SKM-1 treated with dmso at 0.1 percent for 144 hours (cell line): ENCODE results near the gene RABL6.
"Not testable (repeated sequence)": the region's sequence is repeated elsewhere in the genome, so short reads cannot be mapped to it uniquely, and the experiment has no call there.

ENCODE experiments used
- DNase-seq: peaks from one replicate; lab custom pipeline; 2025; ENCODE audit not compliant: unreplicated experiment; lab: John Stamatoyannopoulos, UW

Gene RABL6

DNA sequence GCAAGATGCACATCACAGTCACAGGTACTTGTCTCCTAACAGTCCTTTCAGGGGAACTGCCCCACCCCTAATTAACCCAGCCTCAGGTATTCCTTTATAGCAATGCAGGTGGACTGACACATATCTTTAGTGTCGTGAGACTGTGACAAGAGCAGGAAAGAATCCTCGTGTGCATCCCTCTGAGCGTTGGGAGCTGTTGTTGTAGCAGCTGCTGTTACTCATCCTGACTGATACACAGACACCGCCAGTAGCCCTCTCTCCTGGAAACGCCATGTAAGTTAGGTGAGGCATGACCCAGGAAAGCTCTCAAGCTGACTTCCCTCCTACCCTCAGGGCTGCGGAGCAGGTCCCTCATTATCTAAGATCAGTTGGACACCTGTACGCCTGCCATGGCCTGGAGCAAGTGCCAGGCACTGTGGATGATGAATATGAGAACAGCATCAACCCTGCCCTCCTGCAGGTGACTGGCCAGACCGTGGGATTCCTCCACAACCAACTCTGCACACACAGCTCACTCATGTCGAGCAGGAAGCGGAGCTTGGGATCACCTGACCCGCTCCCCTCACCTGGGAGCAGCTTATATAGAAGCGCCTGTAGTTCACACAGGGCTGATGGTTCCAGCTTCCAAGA, 33.2 kb upstream of the RABL6 start:
- no peak for DNase-seq

DNA sequence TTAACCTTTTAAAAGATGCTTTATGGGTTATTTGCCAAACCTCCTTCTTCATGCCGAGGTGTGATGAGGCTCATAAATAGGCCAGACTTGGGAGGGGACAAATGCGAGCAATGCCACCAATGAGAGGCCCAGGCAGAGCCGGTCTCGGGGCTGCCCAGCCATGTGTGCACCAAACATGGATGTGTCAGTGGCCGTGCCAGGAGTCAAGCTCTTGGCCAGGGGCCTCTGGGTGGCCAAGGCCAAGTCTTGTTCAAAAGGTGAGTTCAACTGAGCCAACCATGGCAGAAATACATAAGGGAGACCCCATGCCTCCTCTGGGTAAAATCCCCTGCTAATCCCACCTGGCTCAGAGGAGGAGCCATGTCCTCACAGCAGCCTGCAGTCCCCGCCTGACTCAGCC, 32.6 kb upstream of the RABL6 start:
- DNase-seq: no peak

DNA sequence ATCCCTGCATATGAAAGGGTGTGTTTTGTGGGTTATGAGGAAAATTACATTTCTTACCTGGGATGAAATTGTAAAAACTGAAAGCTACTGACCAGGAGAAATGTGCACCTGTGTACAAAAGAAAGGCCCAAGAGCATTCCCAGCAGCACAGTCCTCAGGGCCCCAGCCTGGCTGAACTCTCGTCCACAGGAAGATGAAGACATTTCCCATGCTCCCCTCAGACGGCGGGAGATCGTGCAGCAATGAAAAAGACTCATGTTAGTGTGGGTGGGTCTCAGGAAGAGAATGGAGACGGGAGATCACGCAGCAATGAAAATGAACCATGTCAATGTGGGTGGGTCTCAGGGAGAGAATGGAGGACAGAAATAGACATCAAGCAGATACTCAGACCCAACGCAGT, 30.8 kb upstream of the RABL6 start:
- no peak for DNase-seq

DNA sequence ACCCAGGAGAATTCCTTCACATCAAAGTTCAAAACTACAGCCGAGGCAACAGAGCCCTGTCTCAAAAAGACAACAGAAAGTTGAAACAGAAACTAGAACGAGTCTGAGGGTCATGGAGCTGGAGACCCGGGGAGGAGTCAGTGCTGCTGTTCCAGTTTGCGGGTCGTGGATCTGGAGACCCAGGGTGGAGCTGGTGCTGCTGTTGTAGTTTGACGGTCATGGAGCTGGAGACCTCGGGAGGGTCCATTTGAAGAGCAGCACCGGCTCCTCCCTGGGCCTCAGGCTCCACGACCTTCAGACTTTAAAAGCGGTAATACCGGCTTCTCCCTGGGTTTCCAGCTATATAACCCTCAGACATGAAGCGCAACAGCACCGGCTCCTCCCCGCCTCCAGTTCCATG, 30.4 kb upstream of the RABL6 start:
- no peak for DNase-seq

DNA sequence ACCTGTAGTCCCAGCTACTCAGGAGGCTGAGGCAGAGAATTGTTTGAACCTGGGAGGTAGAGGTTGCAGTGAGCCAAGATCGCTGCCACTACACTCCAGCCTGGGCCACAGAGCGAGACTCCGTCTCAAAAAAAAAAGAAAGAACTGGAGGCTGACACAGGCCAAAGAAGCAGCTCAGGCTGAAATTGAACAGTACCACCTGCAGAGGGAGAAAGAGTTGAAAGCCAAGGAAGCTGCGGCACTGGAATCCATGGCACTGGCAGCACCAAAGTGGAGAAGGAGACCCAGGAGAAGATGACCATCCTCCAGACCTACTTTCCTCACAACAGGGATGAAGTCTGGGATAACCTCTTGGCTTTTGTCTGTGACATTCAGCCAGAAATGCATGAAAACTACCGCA, 27.9 kb upstream of the RABL6 start:
- DNase-seq: no peak

DNA sequence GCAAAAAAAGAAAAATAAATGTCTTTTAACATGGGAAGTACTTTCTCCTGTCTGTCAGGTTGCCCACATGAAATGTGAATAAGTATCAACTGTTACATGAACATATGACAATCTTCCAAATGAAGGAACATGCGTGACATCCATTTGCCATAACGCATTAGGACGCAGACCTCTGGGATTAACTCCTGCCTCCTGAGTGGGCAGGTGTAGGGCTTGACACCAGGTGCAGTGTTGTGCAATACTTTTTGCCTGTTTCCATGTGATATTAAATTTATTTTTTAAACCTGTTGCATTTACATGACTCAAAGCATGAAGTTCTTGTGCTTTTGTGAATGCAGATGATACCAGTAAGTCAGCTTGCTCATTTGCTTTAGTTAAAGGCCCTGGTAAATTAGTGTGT, 25.3 kb upstream of the RABL6 start:
- DNase-seq: no peak

DNA sequence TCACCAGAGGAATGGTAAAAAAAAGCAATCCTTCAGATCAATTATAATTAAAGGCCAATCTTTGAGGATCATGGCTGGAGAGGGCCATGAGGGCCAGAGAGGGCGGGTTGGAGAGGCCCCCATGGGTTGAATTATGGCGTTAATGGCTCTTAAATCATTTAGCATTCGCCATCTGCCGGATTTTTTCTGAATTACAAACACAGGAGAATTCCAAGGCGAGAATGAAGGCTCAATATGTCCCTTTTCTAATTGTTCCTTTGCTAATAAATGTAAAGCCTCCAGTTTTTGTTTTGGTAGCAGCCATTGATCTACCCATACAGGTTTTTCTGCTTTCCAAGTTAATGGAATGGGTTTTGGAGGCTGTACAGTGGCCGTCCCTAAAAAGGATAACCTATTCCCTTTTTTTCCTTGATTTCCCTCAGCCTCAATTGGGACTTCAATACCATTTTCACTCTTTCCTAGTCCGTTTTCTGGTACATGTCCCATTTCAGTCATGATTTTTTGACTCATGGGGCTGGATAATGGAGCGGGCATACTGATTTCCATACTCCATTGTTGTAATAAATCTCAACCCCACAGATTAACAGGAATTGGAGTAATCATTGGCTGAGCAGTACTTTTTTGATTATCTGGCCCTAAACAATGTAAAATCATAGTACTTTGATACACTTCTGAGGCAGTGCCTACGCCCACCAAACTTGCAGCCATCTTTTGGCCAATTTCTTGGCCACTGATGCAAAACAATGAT, 23.3 kb upstream of the RABL6 start:
- peak; percentile 23 for DNase-seq

DNA sequence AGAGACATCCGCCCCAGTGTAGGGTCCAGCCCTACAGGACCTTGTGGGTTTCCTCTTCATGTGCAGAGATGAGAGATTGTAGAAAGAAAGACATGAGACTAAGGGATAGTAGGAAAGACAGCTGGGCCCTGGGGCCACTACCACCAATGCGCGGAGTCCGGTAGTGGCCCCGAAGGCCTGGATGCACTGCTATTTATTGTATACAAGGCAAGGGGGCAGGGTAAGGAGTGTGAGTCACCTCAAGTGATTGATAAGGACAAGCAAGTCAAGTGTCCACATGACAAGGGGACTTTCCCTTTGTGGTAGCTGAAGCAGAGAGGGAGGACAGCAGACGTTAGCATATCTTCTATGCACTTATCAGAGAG, 22.8 kb upstream of the RABL6 start:
- no peak for DNase-seq

DNA sequence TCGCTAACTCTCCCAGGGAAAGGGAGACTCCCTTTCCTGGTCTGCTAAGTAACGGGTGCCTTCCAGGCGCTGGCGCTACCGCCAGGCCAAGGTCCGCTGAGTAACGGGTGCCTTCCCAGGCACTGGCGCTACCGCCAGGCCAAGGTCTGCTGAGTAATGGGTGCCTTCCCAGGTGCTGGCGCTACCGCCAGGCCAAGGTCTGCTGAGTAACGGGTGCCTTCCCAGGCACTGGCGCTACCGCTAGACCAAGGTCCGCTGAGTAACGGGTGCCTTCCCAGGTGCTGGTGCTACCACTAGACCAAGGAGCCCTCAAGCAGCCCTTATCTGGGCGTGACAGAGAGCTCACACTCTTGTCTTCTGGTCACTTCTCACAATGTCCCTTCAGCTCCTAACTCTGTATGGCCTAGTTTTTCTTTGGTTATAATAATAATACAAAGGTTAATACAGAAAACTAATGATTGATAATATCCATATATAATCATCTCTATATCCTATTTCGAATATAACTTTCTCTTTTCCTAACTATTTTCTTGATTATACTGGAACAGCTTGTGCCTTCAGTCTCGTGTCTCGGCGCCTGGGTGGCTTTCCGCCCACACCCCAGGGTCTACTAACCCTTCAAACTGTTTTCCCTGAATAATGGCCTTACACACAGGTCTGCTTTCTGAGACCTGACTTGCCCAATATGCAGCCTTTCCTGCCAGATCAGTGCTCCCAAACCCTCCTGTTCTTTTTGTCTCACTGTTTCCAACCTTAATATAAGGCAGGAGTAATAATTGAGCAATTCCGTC, 22.0 kb upstream of the RABL6 start:
- DNase-seq: not testable (repeated sequence)

DNA sequence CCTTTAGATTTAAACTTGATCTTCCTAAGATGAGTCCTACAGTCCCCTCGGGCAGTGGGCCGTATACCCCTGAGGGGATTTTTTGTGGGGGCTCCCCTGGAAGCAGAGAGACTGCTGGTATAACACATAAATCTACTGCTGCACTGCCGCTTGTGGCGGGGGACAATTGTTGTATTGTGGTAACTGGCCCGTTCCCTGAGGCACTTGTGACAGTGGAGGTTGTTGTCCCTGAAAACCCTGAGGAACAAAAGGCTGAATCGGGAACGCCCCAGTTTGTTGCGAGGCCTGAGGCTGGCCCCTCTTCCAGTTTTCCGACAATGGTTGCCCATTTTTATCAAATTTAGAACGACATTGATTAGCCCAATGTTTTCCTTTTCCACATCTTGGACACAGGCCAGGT, 21.3 kb upstream of the RABL6 start:
- no peak for DNase-seq

DNA sequence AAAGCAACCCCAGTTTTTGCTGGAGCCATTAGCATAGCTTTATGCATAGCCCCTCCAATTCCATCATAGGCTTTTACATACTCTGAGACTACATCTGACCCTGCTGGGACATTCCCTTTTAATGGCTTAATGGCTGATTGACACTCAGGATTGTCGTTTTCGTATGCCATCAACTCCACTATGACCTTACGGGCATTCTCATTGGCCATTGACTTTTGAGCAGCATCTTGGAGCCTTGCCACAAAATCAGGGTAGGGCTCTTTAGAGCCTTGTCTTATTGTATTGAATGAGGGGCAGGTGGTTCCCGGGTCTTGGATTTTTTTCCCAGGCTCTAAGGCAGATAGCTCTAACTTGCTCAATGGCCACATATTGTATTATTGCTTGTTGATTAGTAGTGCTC, 20.8 kb upstream of the RABL6 start:
- not testable (repeated sequence) for DNase-seq

DNA sequence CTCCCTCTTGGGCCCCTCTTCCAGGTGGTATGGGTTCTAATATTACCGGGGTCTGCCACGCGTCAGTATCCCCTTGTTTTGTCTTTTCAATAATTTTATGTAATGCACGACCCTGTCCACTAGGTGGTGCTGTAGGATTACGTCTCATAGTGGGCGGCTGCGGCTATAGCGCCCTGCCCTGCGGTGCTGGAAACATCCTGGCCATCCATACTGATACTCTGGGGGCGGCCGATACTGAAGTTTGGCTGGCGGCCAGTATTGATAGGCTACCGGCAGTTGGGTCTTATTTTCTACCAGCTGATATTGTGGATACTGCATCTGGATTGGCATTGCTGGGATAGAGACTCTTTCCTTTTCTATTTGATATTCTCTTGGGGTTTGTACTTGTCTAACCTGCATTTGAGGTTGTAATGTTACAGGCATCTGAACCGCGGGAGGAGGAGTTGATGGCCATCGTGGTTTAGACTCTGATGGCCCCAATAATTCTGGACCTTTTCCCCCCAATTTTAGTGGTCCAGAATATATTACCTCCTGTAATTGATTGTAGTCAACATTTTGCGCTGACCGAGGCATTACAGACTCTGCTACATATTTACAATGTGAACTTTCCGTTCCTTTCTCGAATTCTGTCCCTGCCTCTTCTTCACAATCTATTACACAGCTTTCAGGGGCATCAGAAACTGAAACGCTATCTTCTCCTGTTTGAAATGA, 19.9 kb upstream of the RABL6 start:
- DNase-seq: peak; percentile 57

DNA sequence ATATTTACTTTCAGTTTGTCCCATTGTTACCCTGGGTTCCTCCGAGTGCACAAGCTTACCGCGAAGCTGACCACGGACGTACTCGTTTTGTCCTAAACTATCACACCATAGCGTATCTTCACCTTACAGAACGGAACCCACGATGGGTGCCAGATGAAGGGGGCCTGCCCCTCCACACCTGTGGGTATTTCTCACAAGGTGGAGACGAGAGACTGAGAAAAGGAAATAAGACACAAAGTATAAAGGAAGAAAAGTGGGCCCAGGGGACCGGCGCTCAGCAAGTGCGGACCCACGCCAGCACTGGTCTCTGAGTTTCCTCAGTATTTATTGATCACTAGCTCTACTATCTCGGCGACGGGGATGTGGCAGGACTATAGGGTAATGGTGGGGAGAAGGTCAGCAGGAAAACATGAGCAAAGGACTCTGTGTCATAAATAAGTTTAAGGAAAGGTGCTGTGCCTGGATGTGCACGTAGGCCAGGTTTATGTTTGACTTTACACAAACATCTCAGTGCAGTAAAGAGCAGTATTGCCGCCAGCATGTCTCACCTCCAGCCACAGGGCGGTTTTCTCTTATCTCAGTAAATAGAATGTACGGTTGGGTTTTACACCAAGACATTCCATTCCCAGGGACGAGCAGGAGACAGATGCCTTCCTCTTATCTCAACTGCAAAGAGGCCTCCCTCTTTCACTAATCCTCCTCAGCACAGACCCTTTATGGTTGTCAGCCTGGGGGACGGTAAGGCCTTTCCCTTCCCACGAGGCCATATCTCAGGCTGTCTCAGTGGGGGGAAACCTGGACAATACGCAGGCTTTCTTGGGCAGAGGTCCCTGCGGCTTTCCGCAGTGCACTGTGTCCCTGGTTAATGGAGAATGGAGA, 18.9 kb upstream of the RABL6 start:
- not testable (repeated sequence) for DNase-seq

DNA sequence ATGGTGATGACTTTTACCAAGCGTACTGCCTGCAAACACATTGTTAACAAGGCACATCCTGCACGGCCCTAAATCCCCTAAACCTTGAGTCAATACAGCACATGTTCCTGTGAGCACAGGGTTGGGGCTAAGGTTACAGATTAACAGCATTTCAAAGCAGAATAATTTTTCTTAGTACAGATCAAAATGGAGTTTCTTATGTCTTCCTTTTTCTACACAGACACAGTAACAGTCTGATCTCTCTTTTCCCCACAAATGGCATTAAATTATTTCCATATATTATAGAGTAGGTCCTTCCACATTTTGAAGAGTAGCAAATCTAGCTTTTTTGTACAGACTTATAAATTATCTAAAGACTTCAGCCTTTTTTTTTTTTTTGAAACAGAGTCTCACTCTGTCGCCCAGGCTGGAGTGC, 18.2 kb upstream of the RABL6 start:
- no peak for DNase-seq

DNA sequence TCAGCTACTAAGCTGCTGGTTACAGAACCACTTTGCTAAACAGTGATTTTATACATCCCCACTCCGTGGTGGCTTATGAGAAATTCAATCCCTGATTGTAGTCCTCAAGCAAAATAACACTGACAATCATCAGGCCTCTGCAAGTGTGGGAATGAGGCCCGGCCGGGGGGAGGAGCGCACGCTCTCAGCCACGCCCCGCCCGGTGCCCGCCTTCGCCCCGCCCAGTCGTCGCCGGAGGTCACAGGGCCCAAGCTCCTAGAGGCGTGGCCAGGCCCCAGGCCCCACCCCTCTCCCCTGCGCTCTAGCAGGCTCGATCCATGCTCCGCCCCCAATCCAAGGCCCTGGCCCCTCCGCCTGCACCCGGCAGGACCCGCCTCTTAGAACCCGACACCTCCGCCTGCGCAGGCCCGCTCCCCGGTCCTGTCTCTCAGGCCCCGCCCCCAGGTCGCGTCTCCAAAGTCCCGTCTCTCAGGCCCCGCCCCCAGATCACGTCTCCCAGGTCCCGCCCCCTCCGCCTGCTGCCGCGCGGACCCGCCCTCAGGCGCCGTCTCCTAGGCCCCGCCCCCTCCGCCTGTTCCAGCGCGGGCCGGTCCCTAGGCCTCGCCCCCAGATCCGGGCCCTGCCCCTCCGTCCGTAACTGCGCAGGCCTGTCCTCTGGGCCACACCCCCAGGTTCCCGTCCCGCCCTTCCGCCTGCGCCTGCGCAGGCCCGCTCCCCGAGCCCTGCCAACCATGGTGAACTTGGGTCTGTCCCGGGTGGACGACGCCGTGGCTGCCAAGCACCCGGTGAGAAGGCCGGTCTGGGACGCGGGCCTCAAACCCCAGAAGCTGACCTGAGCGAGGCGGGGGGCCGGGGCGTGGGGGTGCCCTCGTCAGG, 16.9 kb upstream of the RABL6 start, which contains the start of gene TMEM141:
Gene TMEM141, plus strand, starts transcription at position 705 of the 876 bp plus-strand sequence. Its CDS starts 27 bp downstream, at position 732.
- peak; percentile 98 for DNase-seq

DNA sequence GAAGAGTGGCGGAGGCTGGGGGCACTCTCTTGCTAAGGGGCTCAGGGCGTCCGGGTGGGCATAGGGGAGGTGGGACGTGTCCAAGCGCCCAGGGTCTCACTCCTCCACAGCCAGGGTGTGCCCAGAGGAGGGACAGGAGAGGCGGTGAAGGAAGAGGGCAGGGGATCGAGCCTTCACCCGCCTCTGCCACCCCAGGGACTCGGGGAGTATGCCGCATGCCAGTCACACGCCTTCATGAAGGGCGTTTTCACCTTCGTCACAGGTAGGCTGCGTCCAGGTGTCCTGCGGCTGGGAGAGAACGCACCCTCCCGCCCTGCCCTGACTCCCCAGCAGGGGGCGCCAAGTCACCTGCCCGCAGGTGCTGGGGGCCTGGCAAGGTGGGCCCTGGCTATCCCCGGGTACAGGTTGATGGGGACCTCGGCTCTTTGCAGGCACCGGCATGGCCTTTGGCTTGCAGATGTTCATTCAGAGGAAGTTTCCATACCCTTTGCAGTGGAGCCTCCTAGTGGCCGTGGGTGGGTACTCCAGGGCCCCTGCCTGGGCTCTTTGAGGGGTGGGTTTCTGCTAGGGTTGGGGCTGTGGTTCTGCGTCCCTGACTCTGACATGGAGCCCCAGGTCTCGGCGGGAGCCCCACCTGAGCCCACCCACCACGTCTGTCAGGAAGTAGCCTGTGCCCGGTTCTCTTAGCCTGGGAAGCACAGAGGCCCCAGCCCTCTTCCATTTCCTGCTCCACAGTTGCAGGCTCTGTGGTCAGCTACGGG, 16.1 kb upstream of the RABL6 start:
- DNase-seq: peak; percentile 41

DNA sequence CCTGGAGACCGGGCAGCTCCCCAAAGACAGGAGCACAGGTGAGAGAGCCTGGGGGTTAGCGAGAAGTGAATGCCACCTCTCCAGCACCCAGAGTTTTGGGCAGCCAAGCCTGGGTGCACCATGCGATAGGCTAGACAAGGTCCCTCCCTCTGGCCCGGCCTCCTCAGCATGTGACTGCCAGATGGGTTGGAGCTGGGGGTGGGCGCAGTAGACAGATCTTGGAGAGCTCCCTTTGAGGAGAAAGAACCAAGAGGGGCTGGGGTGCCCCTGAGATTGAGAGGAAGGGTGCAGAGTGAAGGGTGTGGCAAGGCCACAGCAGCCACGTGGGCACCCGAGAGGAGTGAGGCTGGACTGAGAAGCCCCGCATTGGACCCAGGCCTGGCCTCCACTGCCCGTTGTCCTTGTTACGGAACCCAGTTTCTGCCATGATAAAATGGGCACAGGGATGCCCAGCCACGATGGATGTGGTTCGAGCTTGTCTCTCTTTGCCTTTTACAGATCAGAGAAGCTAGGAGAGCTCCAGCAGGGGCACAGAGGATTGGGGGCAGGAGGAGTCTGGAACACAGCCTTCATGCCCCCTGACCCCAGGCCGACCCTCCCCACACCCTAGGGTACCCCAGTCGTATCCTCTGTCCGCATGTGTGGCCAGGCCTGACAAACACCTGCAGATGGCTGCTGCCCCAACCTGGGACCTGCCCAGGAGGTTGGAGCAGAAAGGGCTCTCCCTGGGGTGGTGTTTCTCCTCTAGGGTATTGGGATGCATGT, 15.2 kb upstream of the RABL6 start:
- DNase-seq: no peak
